HepG2 (cell line): ENCODE data around the gene MXD3. TPM values are rescaled to one million over a fixed set of nuclear protein-coding genes. Genes with fewer than 3 reads are reported as not detected.

Source experiments
- BRD4 ChIP-seq: sonication (generic); formaldehyde crosslinking; IDR thresholded peaks from 2 replicates; pipeline ENCODE4 v1.4.0; 2020; ENCODE audit warnings: missing genetic modification reagents
- CBFB ChIP-seq: sonication (generic); formaldehyde crosslinking; IDR thresholded peaks from 2 replicates; pipeline ENCODE4 v1.4.0; 2020; ENCODE audit warnings: missing genetic modification reagents
- EEA1 ChIP-seq: sonication (generic); formaldehyde crosslinking; IDR thresholded peaks from 2 replicates; pipeline ENCODE4 v1.5.1; 2020; ENCODE audit warnings: mild to moderate bottlenecking, missing genetic modification reagents, borderline replicate concordance
- FOXK1 ChIP-seq: sonication (generic); formaldehyde crosslinking; IDR thresholded peaks from 2 replicates; pipeline ENCODE4 v1.4.0; 2020; ENCODE audit warnings: low read depth, missing genetic modification reagents, borderline replicate concordance
- IRX3 ChIP-seq: sonication (generic); formaldehyde crosslinking; IDR thresholded peaks from 2 replicates; pipeline ENCODE4 v1.8.1; 2023; ENCODE audit warnings: mild to moderate bottlenecking, low read depth, missing genetic modification reagents, borderline replicate concordance
- KDM5A ChIP-seq: fragments of 200-600 bp; sonication (generic); IDR thresholded peaks from 2 replicates; pipeline ENCODE4 v1.7.0; 2018; ENCODE audit warnings: antibody characterized with exemption, mild to moderate bottlenecking, low read length, borderline replicate concordance
- NONO ChIP-seq, 2 experiments: fragments of 450-650 bp in 1 of 2; sonication (generic) in 1 of 2; formaldehyde crosslinking in 1 of 2; IDR thresholded peaks in 1 of 2; conservative IDR thresholded peaks in 1 of 2; 2 replicates each; pipeline versions ENCODE4 v1.6.1 to v1.8.0; 2017 to 2022; ENCODE audit warnings: mild to moderate bottlenecking in 1 of 2, missing genetic modification reagents in 1 of 2, moderate library complexity in 1 of 2
- POLR2AphosphoS5 ChIP-seq: IDR thresholded peaks from 2 replicates; pipeline ENCODE4 v1.6.1; 2012; ENCODE audit warnings: low read depth, low read length
- REL ChIP-seq: sonication (generic); formaldehyde crosslinking; conservative IDR thresholded peaks from 2 replicates; pipeline ENCODE4 v1.8.0; 2022; ENCODE audit warnings: mild to moderate bottlenecking, missing genetic modification reagents, moderate library complexity
- SIX1 ChIP-seq: sonication (generic); formaldehyde crosslinking; IDR thresholded peaks from 2 replicates; pipeline ENCODE4 v1.4.0; 2020; ENCODE audit warnings: missing genetic modification reagents, borderline replicate concordance
- SOX13 ChIP-seq, 3 experiments: fragments of 450-650 bp in 1 of 3; sonication (generic) in 1 of 3; formaldehyde crosslinking in 1 of 3; IDR thresholded peaks in 2 of 3; conservative IDR thresholded peaks in 1 of 3; 2 replicates each; pipeline versions ENCODE4 v1.5.0 to v1.6.1; 2016 to 2020; ENCODE audit warnings: antibody characterized with exemption in 1 of 3, mild to moderate bottlenecking in 1 of 3, missing compliant biosample characterization in 1 of 3, missing genetic modification reagents in 1 of 3, moderate library complexity in 1 of 3
- TBP ChIP-seq: sonication (generic); formaldehyde crosslinking; IDR thresholded peaks from 2 replicates; pipeline ENCODE4 v1.5.0; 2020; ENCODE audit warnings: missing genetic modification reagents
- ZFP36L1 ChIP-seq: sonication (generic); formaldehyde crosslinking; IDR thresholded peaks from 2 replicates; pipeline ENCODE4 v1.8.0; 2022; ENCODE audit warnings: mild to moderate bottlenecking, missing genetic modification reagents, moderate library complexity
- ZNF225 ChIP-seq: sonication (generic); formaldehyde crosslinking; IDR thresholded peaks from 2 replicates; pipeline ENCODE4 v1.4.0; 2020; ENCODE audit warnings: mild to moderate bottlenecking, missing genetic modification reagents
- ZNF235 ChIP-seq: sonication (generic); formaldehyde crosslinking; IDR thresholded peaks from 2 replicates; pipeline ENCODE4 v1.8.1; 2023; ENCODE audit warnings: mild to moderate bottlenecking, missing genetic modification reagents, borderline replicate concordance
- ZNF747 ChIP-seq: sonication (generic); formaldehyde crosslinking; IDR thresholded peaks from 2 replicates; pipeline ENCODE4 v1.8.1; 2023; ENCODE audit warnings: missing genetic modification reagents, mild to moderate bottlenecking, borderline replicate concordance
- polyA plus RNA-seq, 8 experiments: library from polyadenylated mRNA; depleted of rRNA in 3 of 8; stranded (reverse) in 7 of 8; unstranded in 1 of 8; fragments of >200 nt; fragmentation: Illumina TruSeq in 4 of 8; extraction: Trizol in 4 of 8; gene quantifications; 2 replicates each; pipeline versions ENCODE4 v1.2.1 to v1.2.3, GENCODE V29; 2011 to 2016; ENCODE audit warnings: low read depth in 4 of 8, missing spikeins in 1 of 8, mixed read lengths in 1 of 8; ENCODE audit not compliant: insufficient read depth in 1 of 8
- total RNA-seq, 5 experiments: library from RNA; depleted of rRNA; stranded (reverse); fragments of >200 nt; fragmentation: Illumina TruSeq; extraction: Trizol; gene quantifications; 2 replicates each; pipeline ENCODE4 v1.2.3, GENCODE V29; 2016; ENCODE audit warnings: low read depth in 1 of 5
- TF ChIP-seq, protein P1 (sequence below): sonication (generic); formaldehyde crosslinking; IDR thresholded peaks from 2 replicates; pipeline ENCODE4 v1.5.0; 2020; ENCODE audit warnings: mild to moderate bottlenecking, missing genetic modification reagents, borderline replicate concordance
- TF ChIP-seq, protein P2 (sequence below): sonication (generic); formaldehyde crosslinking; IDR thresholded peaks from 2 replicates; pipeline ENCODE4 v1.5.0; 2020; ENCODE audit warnings: mild to moderate bottlenecking, missing genetic modification reagents
- TF ChIP-seq, protein P3 (sequence below): sonication (generic); formaldehyde crosslinking; IDR thresholded peaks from 2 replicates; pipeline ENCODE4 v1.4.0; 2020; ENCODE audit warnings: missing genetic modification reagents; ENCODE audit errors: not compliant biosample characterization

Gene MXD3
- total and polyA plus RNA-seq, 2 of the 13 experiments (the other 11 are each of a cell fraction or from before 2014, with no cell fraction given), result 10.5 to 12.8 TPM

DNA sequence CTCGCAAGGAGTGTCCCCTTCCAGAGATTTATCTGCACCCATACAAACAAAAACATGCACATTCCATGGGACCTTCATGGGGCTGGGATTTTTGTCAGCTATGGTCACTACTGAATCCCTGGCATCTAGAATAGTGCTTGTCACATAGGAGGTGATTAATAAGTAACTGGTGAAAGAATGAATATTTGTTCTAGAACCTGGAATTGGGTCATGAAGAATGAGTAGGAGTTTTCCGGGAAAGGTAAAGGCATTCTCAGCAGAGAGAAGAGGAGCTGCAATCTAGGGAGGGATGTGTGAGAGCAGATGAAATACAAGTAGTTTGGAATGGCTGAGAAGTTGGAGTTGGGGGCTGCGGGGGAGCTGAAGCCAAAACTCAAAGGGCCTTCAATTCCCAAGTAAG lies 42.6 kb upstream of the MXD3 start (continued):
- TF ChIP-seq CBFB (CRISPR knock-in tag) (no peak), EEA1 (CRISPR knock-in tag) (no peak), TBP (no peak), ZFP36L1 (CRISPR knock-in tag) (no peak), KDM5A (no peak), IRX3 (CRISPR knock-in tag) (no peak), FOXK1 (CRISPR knock-in tag) (no peak), BRD4 (CRISPR knock-in tag) (no peak), REL (CRISPR knock-in tag) (no peak), SOX13 (IDR thresholded peaks at IDR 0.05) (no peak), SOX13 (CRISPR knock-in tag; conservative IDR thresholded peaks at IDR 0.05 in 1 of 2, IDR thresholded peaks at IDR 0.05 in 1 of 2) (peak in 1 of 2 experiments; percentile 75; a peak in 2 of 4 replicates), ZNF235 (CRISPR knock-in tag) (no peak), NONO (IDR thresholded peaks at IDR 0.05) (no peak), NONO (CRISPR knock-in tag; conservative IDR thresholded peaks at IDR 0.05) (no peak), POLR2AphosphoS5 (0 out of 2 replicates have a peak, but pooled peaks have one; percentile 29), SIX1 (CRISPR knock-in tag) (no peak), ZNF225 (no peak), ZNF747 (CRISPR knock-in tag) (no peak)
- TF ChIP-seq, protein P1, sequence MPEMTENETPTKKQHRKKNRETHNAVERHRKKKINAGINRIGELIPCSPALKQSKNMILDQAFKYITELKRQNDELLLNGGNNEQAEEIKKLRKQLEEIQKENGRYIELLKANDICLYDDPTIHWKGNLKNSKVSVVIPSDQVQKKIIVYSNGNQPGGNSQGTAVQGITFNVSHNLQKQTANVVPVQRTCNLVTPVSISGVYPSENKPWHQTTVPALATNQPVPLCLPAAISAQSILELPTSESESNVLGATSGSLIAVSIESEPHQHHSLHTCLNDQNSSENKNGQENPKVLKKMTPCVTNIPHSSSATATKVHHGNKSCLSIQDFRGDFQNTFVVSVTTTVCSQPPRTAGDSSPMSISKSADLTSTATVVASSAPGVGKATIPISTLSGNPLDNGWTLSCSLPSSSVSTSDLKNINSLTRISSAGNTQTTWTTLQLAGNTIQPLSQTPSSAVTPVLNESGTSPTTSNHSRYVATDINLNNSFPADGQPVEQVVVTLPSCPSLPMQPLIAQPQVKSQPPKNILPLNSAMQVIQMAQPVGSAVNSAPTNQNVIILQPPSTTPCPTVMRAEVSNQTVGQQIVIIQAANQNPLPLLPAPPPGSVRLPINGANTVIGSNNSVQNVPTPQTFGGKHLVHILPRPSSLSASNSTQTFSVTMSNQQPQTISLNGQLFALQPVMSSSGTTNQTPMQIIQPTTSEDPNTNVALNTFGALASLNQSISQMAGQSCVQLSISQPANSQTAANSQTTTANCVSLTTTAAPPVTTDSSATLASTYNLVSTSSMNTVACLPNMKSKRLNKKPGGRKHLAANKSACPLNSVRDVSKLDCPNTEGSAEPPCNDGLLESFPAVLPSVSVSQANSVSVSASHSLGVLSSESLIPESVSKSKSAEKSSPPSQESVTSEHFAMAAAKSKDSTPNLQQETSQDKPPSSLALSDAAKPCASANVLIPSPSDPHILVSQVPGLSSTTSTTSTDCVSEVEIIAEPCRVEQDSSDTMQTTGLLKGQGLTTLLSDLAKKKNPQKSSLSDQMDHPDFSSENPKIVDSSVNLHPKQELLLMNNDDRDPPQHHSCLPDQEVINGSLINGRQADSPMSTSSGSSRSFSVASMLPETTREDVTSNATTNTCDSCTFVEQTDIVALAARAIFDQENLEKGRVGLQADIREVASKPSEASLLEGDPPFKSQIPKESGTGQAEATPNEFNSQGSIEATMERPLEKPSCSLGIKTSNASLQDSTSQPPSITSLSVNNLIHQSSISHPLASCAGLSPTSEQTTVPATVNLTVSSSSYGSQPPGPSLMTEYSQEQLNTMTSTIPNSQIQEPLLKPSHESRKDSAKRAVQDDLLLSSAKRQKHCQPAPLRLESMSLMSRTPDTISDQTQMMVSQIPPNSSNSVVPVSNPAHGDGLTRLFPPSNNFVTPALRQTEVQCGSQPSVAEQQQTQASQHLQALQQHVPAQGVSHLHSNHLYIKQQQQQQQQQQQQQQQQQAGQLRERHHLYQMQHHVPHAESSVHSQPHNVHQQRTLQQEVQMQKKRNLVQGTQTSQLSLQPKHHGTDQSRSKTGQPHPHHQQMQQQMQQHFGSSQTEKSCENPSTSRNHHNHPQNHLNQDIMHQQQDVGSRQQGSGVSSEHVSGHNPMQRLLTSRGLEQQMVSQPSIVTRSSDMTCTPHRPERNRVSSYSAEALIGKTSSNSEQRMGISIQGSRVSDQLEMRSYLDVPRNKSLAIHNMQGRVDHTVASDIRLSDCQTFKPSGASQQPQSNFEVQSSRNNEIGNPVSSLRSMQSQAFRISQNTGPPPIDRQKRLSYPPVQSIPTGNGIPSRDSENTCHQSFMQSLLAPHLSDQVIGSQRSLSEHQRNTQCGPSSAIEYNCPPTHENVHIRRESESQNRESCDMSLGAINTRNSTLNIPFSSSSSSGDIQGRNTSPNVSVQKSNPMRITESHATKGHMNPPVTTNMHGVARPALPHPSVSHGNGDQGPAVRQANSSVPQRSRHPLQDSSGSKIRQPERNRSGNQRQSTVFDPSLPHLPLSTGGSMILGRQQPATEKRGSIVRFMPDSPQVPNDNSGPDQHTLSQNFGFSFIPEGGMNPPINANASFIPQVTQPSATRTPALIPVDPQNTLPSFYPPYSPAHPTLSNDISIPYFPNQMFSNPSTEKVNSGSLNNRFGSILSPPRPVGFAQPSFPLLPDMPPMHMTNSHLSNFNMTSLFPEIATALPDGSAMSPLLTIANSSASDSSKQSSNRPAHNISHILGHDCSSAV, result no peak
- TF ChIP-seq, protein P2, sequence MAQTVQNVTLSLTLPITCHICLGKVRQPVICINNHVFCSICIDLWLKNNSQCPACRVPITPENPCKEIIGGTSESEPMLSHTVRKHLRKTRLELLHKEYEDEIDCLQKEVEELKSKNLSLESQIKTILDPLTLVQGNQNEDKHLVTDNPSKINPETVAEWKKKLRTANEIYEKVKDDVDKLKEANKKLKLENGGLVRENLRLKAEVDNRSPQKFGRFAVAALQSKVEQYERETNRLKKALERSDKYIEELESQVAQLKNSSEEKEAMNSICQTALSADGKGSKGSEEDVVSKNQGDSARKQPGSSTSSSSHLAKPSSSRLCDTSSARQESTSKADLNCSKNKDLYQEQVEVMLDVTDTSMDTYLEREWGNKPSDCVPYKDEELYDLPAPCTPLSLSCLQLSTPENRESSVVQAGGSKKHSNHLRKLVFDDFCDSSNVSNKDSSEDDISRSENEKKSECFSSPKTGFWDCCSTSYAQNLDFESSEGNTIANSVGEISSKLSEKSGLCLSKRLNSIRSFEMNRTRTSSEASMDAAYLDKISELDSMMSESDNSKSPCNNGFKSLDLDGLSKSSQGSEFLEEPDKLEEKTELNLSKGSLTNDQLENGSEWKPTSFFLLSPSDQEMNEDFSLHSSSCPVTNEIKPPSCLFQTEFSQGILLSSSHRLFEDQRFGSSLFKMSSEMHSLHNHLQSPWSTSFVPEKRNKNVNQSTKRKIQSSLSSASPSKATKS (CRISPR knock-in tag), result no peak
- TF ChIP-seq, protein P3, sequence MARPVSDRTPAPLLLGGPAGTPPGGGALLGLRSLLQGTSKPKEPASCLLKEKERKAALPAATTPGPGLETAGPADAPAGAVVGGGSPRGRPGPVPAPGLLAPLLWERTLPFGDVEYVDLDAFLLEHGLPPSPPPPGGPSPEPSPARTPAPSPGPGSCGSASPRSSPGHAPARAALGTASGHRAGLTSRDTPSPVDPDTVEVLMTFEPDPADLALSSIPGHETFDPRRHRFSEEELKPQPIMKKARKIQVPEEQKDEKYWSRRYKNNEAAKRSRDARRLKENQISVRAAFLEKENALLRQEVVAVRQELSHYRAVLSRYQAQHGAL, result no peak
